Left lung (tissue), 10 donors: ENCODE measurements around the gene ZFYVE16. TPM values are rescaled to one million over a fixed set of nuclear protein-coding genes. Genes with fewer than 3 reads are reported as not detected.
A peak's percentile ranks its signal among the peaks of the same experiment; 100 is the strongest.

Experiments used
- ATAC-seq: fragments of 200-7000 bp; cut with Tn5 transposase; one replicate; pipeline ENCODE4 v1.9.1; 2020; ENCODE audit warnings: moderate library complexity
- DNase-seq, 4 donors: peaks; one replicate each; pipeline ENCODE4 v3.0.0-alpha.2; 2013 to 2020
- H3K27ac ChIP-seq, 2 donors: fragments of 200-600 bp; sonication (generic) in 1 of 2; one replicate each; pipeline versions ENCODE4 v1.5.0 to v1.8.0; 2020 to 2021
- H3K27me3 ChIP-seq, 2 donors: fragments of 200-600 bp; sonication (generic) in 1 of 2; one replicate each; pipeline versions ENCODE4 v1.5.0 to v1.8.0; 2020 to 2021
- H3K36me3 ChIP-seq, 2 donors: fragments of 200-600 bp; sonication (generic) in 1 of 2; one replicate each; pipeline versions ENCODE4 v1.5.0 to v1.8.0; 2020 to 2021
- H3K4me1 ChIP-seq, 2 donors: fragments of 200-600 bp; one replicate each; pipeline ENCODE4 v1.8.0; 2021
- H3K4me3 ChIP-seq, 2 donors: fragments of 200-600 bp; sonication (generic) in 1 of 2; one replicate each; pipeline versions ENCODE4 v1.5.0 to v1.8.0; 2020 to 2021; ENCODE audit warnings: mild to moderate bottlenecking in 1 of 2
- H3K9me3 ChIP-seq, 2 donors: fragments of 200-600 bp; sonication (generic) in 1 of 2; one replicate each; pipeline versions ENCODE4 v1.5.0 to v1.8.0; 2020 to 2021
- intact Hi-C, 2 donors: fragments of 100-400 bp; cut with DNase I; formaldehyde crosslinking; loops; one replicate each; pipeline versions ENCODE4 v1.11.2 to v1.14.2; 2022
- polyA plus RNA-seq, 6 donors: library from polyadenylated mRNA; unstranded; fragments of 120-200 nt; gene quantifications; one replicate each; pipeline ENCODE4 v1.2.1, GENCODE V29; 2013; ENCODE audit not compliant: insufficient read length in 6 of 6
- total RNA-seq, 2 donors: library from RNA; stranded (reverse); fragmentation: NEBNext Ultra II Directional; extraction: Animal tissue kit (Norgen Biotek cat#: 25700); gene quantifications; one replicate each; pipeline ENCODE4 v1.2.1, GENCODE V29; 2021
- TF ChIP-seq, protein P1 (sequence below), 2 donors: fragments of 200-600 bp; sonication (generic) in 1 of 2; IDR thresholded peaks; one replicate each; pipeline versions ENCODE4 v1.5.0 to v1.8.0; 2021; ENCODE audit warnings: antibody characterized with exemption in 2 of 2
- donor health status: DM: no; HTN: yes; CAD: no.
- donor health status: DM: no; HTN: no; CAD: no.

The ZFYVE16 gene
- total and polyA plus RNA-seq, 8 donors: 56.3 to 104 (median 73.5) TPM

DNA sequence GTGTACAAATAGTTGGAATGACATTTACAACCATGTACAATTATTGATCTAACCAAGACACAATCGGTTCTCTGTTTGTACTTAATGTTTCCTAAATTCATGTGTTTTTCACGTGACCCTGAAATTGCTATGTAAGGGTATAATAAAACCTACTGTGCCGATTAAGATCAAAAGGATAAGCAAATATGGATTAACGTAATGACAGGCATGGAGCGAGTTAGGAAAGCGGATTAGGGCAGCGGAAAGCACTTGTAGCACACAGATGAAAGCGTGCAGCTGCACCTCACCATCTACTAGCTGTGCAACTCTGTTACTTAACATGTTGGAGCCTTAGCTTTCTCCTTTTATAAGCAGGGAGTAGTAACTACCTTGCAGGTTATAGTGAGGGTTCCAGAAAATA lies 38.3 kb upstream of the ZFYVE16 start:
- Histone ChIP-seq H3K4me1 (peaks cover 0 to 6% of the 10 kb centered on the region in 2 donors), H3K27ac (peak overlapping the region in 1 of 2 donors; percentile 68), H3K9me3 (no peaks in the 10 kb centered on the region), H3K27me3 (no peaks in the 10 kb centered on the region), H3K4me3 (no peak overlapping the region), H3K36me3 (no peaks in the 10 kb centered on the region)
- TF ChIP-seq, protein P1, sequence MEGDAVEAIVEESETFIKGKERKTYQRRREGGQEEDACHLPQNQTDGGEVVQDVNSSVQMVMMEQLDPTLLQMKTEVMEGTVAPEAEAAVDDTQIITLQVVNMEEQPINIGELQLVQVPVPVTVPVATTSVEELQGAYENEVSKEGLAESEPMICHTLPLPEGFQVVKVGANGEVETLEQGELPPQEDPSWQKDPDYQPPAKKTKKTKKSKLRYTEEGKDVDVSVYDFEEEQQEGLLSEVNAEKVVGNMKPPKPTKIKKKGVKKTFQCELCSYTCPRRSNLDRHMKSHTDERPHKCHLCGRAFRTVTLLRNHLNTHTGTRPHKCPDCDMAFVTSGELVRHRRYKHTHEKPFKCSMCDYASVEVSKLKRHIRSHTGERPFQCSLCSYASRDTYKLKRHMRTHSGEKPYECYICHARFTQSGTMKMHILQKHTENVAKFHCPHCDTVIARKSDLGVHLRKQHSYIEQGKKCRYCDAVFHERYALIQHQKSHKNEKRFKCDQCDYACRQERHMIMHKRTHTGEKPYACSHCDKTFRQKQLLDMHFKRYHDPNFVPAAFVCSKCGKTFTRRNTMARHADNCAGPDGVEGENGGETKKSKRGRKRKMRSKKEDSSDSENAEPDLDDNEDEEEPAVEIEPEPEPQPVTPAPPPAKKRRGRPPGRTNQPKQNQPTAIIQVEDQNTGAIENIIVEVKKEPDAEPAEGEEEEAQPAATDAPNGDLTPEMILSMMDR (IDR thresholded peaks at IDR 0.05): no peak
- DNase-seq: no peak
- no peak for ATAC-seq
- intact Hi-C loops: no loop called here

DNA sequence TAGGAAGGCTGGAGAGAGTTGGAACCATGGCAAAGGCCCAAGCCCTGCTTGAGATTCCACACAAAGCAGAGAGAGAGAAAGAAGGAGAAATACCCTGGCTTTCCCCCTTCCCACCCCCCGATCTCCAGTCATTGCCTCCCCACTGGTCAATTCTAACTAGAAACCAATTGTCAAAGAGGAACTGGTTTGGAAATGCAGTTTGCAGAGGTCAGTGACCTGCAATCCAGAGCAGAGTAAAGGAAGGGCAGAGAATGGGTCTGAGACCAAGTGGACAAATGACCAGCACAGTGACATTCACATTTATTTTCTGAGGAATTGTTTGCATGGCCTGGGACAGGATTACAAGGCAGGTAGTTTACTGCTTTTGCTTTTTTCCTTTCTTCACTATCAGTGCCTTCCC lies 37.5 kb upstream of the ZFYVE16 start:
- Histone ChIP-seq H3K27ac (peak overlapping the region in 1 of 2 donors; percentile 68), H3K36me3 (no peaks in the 10 kb centered on the region), H3K4me1 (peaks cover 0 to 6% of the 10 kb centered on the region in 2 donors), H3K4me3 (no peak overlapping the region), H3K27me3 (no peaks in the 10 kb centered on the region), H3K9me3 (no peaks in the 10 kb centered on the region)
- intact Hi-C loops: no loop called here
- TF ChIP-seq, protein P1 (IDR thresholded peaks at IDR 0.05): no peak
- DNase-seq: no peak
- ATAC-seq: no peak

DNA sequence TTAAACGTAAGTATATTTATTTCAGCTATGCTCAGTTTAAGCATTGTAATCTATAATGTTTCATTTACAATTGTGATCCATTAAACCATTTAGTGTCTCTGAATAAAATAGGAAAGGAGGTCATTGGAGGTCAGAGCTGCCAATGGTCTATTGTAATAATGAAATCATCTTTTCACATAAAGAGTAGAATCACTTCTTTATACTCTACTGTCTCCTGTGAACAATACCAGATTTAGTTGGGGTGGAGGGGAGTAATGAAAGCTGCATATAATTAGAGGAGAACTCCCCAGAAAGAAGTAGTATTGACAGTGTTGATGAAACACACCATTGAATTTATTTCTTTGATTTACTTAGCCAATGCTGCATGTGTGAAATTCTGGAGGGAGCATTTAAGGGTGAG lies 35.1 kb upstream of the ZFYVE16 start:
- Histone ChIP-seq H3K27ac (no peak overlapping the region), H3K36me3 (no peaks in the 10 kb centered on the region), H3K27me3 (no peaks in the 10 kb centered on the region), H3K4me3 (no peak overlapping the region), H3K4me1 (peaks cover 0 to 6% of the 10 kb centered on the region in 2 donors), H3K9me3 (no peaks in the 10 kb centered on the region)
- TF ChIP-seq, protein P1 (IDR thresholded peaks at IDR 0.05): no peak
- DNase-seq: no peak
- no peak for ATAC-seq
- intact Hi-C loops: no loop called here

DNA sequence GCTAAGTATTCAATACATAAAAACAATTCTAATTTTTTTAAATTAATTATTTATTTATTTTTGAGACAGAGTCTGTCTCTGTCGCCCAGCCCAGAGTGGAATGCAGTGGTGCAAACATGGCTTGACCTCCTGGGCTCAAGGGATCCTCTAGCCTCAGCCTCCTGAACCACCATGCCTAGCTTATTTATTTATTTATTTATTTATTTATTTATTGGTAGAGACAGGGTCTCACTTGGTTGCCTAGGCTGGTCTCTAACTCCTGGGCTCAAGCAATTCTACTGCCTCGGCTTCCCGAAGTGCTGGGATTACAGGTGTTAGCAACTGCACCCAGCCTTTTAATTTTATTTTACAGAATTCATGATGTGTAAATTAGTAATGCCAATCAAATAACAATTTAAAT lies 33.7 kb upstream of the ZFYVE16 start:
- Histone ChIP-seq H3K27ac (no peak overlapping the region), H3K4me1 (peaks cover 0 to 6% of the 10 kb centered on the region in 2 donors), H3K9me3 (no peaks in the 10 kb centered on the region), H3K27me3 (no peaks in the 10 kb centered on the region), H3K36me3 (no peaks in the 10 kb centered on the region), H3K4me3 (no peak overlapping the region)
- DNase-seq: no peak
- no peak for ATAC-seq
- intact Hi-C loops: no loop called here
- TF ChIP-seq, protein P1 (IDR thresholded peaks at IDR 0.05): no peak

DNA sequence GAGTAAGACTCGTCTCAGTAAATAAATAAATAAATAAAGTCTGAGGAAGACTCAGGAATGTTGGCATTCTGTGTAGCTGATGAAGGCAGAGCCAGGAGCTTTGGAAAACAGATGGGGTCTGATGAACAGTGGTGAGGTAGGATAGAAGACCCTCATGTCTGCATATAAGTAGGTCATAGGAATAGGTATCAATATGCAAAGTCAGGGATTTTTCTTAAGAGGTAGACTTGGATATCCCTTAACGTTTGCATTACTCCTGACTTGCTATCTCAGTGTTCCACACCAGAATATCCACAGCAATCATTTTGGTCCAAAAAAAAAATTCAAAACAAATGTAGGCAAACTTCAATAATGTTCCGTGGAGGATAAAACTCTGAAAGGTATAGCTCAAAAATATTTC lies 31.3 kb upstream of the ZFYVE16 start:
- Histone ChIP-seq H3K27me3 (no peaks in the 10 kb centered on the region), H3K36me3 (no peaks in the 10 kb centered on the region), H3K4me3 (no peak overlapping the region), H3K4me1 (no peaks in the 10 kb centered on the region), H3K9me3 (no peaks in the 10 kb centered on the region), H3K27ac (no peak overlapping the region)
- intact Hi-C loops: no loop called here
- TF ChIP-seq, protein P1 (IDR thresholded peaks at IDR 0.05): no peak
- ATAC-seq (no peak), DNase-seq (no peak)
